Activated CD4-positive, alpha-beta T cell treated with anti-CD3 and anti-CD28 coated beads for 1 hour (primary cell): ENCODE data around the gene TNRC6C.
"Not testable (repeated sequence)": the region's sequence is repeated elsewhere in the genome, so short reads cannot be mapped to it uniquely, and the experiment has no call there.

Experiments
- DNase-seq: peaks from one replicate; pipeline ENCODE4 v3.0.0-alpha.2; 2020

TNRC6C gene

GRCh38 chr17:78128551-78129350 lies 170.2 kb downstream of the TNRC6C start, which contains the start of gene TMC6:
Gene TMC6, minus strand, starts transcription at chr17:78128755. Its CDS starts 1,923 bp downstream, at chr17:78126832.
- peak; percentile 48 for DNase-seq

DNA sequence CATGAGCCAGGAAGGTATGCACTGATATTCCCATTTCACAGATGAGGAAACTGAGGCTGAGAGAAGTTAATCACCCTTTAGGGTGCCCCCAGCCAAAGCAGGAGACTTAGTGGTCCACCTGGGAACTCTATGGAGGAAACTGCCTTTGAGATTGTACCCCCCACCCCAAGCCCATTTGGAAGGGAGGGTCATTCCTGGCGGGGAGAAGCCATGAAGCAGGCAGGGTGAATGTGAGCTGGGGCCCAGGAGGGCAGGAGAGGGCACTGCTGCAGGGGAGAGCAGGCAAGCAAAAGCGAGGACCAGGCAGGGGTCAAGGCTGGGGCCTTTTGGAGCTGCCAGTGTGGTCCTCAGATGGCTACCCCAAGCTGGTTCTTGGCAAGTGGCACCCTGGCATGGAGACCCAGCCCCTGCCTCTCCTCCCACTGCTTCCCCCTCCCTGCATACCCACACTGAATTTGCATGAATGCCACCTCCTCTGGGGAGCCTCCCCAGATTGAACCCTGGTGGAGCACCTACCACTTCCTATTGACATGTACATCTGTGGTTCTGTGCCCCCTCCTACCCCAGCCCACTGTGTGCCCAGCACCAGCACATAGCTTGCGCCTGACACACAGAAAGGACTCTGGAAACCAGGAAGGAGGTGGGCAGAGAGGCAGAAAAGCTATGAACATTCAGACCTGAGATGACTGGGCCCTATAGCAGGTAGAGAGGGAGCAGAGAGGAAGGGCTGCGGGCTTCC lies 171.0 kb downstream of the TNRC6C start:
- DNase-seq = no peak

DNA sequence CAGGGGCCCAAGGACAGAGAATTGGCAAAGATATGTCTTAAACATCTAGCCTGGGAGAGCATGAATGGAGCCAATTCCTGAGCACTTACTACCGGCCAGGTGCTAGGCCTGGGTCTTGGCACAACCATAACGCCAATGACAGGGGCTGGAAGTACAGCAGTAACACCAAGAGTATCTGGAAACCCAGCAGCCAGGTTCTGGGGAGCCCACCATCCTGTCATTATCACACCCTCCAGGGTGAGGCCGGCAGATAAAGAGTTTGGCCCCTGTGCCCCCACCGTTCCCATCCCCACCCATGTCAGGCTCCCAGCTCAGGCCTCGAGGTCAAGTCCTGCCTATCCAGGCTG lies 171.6 kb downstream of the TNRC6C start:
- DNase-seq = no peak

DNA sequence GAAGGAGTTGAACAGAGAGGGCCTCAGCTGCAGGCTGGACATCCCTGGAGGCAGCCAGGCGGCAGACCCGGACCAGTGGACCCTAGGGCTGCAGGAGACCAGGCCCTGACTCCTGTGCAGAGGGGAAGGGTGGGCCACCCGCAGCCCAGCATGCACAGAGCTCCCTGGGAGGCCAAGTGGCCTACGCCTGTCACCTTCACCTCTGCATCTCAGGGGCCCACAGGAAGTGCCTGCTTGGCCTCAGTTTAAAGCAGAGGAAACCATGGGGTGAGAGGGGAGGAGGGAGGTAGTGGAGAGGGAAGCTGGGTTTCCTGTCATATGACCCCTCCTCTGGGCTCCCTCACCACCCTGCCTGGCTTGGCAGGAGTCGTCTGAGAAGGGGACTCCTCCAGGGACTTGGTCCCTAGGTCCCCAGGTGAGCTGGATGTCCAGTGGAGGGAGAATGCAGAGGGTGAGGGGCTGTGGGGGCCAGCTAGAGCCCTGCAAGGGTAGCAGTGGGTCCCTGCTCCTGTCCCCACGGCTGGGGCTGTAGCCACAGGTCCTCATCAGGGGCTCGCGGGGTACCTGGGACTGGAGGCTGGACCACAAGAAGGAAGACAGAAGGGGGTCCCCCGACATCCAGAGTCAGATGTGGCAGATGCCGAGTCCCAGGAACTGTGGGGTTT lies 172.1 kb downstream of the TNRC6C start, which contains the start of gene TMC8:
Gene TMC8 (plus strand): TSS at position 335 of the 665 bp plus-strand sequence. CDS start 818 bp downstream, outside the sequence.
- peak; percentile 58 for DNase-seq

GRCh38 chr17:78131172-78132083 lies 172.9 kb downstream of the TNRC6C start:
- DNase-seq = no peak

- no peak for DNase-seq
These were observed 173.7 kb downstream of the TNRC6C start for GRCh38 chr17:78132084-78132676.

GRCh38 chr17:78132767-78133178 lies 174.3 kb downstream of the TNRC6C start:
- no peak for DNase-seq

DNA sequence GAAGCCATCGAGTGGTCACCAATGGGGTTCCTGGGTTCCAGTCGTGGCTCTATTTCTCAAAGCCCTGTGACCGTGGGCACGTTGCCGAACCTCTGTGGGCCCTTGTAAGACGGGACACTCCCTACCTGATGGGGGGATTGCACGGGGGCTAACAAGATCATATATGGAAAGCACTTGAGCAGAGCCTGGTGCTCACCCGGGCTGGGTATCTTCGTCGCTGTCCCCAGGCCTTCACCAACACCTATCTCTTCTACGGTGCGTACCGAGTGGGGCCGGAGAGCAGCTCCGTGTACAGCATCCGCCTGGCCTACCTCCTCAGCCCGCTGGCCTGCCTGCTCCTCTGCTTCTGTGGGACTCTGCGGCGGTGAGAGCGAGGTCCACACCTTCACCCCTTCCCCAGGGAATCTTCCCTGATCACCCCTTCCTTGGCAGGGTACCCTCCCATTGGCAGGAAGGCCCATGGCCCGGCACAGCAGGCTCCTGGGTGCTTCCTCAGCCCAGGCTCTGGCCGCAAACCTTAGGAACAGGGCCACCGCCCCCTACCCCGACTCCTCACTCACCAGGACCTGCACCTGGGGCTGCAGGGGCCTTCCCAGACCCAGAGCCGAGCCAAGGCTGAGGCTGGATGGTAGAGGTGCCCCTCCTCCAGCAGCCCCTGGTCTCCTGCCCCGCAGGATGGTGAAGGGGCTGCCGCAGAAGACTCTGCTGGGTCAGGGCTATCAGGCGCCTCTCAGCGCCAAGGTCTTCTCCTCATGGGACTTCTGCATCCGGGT lies 174.9 kb downstream of the TNRC6C start:
- no peak for DNase-seq

DNA sequence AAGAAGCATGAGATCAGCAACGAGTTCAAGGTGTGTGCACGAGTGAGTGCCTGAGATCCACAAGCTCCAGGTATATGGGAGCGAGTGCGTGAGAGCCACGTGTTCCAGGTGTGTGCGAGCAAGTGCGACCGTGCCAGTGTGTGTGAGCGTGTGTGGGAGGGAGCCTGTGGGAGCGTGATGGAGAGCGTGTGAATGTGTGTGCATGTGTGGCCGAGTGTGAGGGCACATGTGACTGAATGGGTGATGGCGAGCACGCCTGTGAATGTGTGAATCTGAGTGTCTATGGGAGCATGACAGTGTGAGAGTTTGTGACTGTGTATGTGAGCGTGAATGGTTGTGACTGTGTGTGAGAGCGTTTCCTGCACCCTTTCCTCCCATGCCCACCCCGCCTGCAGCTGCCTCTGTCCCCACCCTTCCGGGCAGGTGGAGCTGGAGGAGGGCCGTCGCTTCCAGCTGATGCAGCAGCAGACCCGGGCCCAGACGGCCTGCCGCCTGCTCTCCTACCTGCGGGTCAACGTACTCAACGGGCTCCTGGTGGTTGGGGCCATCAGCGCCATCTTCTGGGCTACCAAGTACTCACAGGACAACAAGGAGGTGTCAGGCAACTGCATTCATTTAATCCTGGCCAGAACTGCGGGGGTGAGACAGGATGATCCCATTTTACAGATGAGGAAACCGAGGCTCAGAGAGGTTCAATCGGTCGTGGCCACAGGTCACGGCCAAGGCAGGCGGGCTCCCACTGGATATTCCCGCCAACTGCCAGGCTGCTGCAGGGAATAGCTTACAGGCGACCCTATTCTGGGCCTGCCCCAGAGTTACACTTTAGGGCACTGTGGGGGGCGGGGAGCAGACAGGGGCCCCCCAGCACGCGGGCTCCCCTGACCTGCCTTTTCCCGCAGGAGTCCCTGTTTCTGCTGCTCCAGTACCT lies 175.7 kb downstream of the TNRC6C start:
- peak; percentile 68 for DNase-seq

DNA sequence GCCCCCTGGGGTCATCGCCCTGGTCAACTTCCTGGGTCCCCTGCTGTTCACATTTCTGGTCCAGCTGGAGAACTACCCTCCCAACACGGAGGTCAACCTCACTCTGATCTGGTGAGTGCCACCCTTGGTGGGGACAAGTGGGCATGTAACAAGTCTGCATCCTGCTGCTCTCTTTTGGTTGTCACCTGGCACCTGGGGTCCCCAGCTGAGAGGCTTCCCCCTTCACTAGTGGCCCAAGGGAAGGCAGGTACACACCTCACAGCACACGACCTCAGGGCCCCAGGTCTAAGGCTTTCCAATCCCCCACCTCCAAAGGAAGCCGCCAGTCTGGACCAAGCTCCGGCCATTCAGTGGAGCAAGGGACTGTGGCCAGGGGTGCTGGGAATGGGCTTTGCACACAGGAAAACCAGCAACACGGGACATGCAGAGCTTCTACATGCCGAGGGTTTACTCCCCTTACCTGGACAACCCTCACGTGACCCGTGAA lies 176.4 kb downstream of the TNRC6C start:
- DNase-seq = peak; percentile 7

DNA sequence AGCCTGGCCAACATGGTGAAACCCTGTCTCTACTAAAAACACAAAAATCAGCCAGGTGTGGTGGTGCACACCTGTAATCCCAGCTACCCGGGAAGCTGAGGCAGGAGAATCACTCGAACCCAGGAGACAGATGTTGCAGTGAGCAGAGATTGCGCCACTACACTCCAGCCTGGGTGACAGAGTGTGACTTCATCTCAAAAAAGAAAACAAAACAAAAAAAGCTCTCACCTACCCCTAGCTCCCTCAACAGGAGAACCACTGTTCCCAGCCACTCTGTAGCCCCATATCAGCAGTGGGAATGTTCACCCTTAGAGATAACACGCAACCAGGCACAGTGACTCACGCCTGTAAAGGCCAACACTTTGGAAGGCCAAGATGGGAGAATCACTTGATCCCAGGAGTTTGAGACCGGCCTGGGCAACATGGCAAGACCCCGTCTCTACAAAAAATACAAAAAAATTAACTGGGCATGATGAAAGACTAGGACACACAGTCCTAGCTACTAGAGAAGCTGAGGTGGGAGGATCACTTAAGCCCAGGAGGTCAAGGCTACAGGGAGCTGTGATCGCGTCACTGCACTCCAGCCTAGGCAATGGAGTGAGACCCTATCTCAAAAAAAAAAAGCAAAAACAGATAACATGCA lies 177.5 kb downstream of the TNRC6C start:
- DNase-seq = no peak

GRCh38 chr17:78137392-78138203 lies 179.1 kb downstream of the TNRC6C start:
- no peak for DNase-seq

- DNase-seq = no peak
These were observed 179.9 kb downstream of the TNRC6C start for GRCh38 chr17:78138204-78139060.

DNA sequence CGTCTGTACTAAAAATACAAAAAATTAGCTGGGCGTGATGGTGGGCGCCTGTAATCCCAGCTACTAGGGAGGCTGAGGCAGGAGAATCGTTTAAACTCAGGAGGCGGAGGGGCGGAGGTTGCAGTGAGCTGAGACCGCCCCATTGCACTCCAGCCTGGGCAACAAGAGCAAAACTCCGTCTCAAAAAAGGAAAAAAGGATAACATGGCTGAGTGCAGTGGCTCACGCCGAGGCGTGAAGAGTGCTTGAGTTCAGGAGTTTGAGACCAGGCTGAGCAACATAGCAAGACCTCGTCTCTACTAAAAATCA lies 181.3 kb downstream of the TNRC6C start:
- not testable (repeated sequence) for DNase-seq

DNA sequence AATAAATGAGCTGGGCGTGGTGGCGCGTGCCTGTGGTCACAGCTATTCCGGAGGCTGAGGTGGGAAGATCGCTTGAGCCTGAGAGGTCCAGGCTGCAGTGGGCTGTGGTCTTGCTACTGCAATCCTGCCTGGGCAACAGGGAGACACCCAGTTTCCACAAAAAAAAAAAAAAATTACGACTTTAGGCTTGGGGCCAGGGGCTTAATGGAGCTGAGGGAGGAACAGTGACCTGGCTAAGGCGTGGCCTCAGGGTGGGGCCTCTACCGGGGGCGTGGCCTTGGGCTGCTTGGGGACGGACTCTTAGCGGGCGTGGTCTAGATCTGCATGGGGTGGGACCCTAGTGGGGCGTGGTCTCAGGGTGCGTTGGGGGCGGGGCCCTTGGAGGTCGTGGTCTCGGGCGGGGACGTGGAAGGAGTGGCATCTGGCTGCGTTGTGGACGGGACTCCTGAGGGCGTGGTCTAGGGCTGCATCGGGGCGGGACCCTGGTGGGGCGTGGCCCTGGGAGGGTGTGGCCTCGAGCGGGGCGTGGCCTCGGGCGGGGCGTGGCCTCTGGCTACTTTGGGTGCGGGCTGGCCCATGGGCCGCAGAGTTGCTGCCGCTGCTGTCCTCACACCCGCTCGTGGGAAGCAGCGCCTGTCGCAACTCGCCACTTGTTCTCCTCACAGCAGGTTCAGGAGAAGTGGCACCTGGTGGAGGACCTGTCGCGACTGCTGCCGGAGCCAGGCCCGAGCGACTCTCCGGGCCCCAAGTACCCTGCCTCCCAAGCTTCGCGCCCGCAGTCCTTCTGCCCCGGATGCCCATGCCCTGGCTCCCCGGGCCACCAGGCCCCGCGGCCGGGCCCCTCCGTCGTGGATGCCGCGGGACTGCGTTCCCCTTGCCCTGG lies 181.9 kb downstream of the TNRC6C start:
- DNase-seq = peak; percentile 86

DNA sequence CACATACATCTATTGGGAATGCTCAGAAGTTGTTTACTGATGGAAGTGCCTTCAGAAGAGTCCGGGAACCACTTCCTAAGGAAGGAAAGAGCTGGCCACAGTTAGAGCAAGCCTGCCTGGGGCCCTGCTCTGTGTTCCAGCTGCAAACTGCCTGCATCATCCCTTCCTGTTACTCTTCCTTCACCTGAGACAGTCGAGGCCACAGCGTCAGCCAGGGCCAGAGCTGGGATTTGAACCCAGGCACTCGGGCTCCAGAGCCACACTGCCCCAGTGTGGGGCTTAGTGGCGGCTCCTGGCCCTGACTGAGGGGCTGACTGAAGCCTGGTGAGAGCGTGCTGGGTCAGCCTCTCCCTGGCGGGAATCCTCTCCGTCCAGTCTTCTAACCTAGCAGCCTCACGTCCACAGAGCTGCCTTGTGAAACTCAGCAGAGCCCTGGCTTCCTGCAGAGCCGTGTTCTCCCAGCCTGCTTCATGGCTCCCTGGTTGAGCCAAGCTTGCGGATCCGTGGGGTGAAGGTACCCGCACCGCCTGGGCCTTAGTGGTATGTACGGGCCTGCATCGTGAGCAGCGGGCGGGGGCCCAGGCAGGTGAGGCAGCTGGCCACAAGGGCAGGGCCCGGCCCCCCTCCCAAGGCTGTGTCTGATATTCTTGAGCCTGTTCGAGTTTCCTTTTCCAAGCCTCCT lies 183.1 kb downstream of the TNRC6C start:
- DNase-seq = no peak
